ENCODE measurements around the gene AUTS2.

DNA sequence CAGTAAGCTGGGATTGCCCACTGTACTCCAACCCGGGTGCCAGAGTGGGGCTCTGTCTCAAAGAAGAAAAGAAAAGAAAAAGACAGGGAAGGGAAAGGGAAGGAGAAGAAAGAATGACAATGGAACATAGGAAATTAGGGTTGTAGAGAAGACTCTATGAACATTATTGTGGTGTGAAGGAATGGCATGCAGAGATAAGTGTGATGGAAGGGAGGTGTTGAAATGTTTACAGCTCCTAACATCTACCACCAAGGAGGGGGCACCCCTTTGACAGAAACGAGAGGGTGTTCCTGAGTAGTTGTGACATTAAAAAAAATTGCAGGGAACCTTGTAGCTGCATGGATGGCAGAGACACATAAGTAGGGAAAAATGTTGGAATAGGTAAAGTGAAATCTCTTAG lies 27.5 kb downstream of the AUTS2 start:
- TF ChIP-seq, protein P1, sequence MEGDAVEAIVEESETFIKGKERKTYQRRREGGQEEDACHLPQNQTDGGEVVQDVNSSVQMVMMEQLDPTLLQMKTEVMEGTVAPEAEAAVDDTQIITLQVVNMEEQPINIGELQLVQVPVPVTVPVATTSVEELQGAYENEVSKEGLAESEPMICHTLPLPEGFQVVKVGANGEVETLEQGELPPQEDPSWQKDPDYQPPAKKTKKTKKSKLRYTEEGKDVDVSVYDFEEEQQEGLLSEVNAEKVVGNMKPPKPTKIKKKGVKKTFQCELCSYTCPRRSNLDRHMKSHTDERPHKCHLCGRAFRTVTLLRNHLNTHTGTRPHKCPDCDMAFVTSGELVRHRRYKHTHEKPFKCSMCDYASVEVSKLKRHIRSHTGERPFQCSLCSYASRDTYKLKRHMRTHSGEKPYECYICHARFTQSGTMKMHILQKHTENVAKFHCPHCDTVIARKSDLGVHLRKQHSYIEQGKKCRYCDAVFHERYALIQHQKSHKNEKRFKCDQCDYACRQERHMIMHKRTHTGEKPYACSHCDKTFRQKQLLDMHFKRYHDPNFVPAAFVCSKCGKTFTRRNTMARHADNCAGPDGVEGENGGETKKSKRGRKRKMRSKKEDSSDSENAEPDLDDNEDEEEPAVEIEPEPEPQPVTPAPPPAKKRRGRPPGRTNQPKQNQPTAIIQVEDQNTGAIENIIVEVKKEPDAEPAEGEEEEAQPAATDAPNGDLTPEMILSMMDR (conservative IDR thresholded peaks at IDR 0.05; ENCODE audit: low read length) = no peak
- TF ChIP-seq EZH2phosphoT487 (IDR thresholded peaks at IDR 0.05; ENCODE audit: borderline replicate concordance) = no peak
